NOMO-1 (cell line): ENCODE data around the gene CHRNA7.

Experiments used
- DNase-seq, 2 experiments: peaks; one replicate each; lab custom pipeline; 2025; ENCODE audit not compliant: unreplicated experiment in 2 of 2; lab: John Stamatoyannopoulos, UW

CHRNA7 gene

GRCh38 chr15:32067115-32067514 lies 36.8 kb downstream of the CHRNA7 start:
- no peak for DNase-seq

- no peak for DNase-seq
Observed at GRCh38 chr15:32089851-32090359, 59.6 kb downstream of the CHRNA7 start.

- no peak for DNase-seq
Observed at GRCh38 chr15:32091505-32092380, 61.4 kb downstream of the CHRNA7 start.

- DNase-seq, result no peak
Observed at GRCh38 chr15:32096213-32096612, 65.9 kb downstream of the CHRNA7 start.

GRCh38 chr15:32096916-32097617 lies 66.8 kb downstream of the CHRNA7 start:
- DNase-seq, result no peak

- no peak for DNase-seq
Observed at GRCh38 chr15:32098033-32098432, 67.7 kb downstream of the CHRNA7 start.

GRCh38 chr15:32099097-32099785 lies 68.9 kb downstream of the CHRNA7 start:
- no peak for DNase-seq

GRCh38 chr15:32099956-32100684 lies 69.8 kb downstream of the CHRNA7 start:
- DNase-seq, result no peak

- no peak for DNase-seq
Observed at GRCh38 chr15:32104061-32104995, 74.0 kb downstream of the CHRNA7 start.

GRCh38 chr15:32105258-32106241 lies 75.2 kb downstream of the CHRNA7 start:
- no peak for DNase-seq

GRCh38 chr15:32106401-32107381 lies 76.4 kb downstream of the CHRNA7 start:
- no peak for DNase-seq

- DNase-seq, result no peak
Observed at GRCh38 chr15:32107477-32108080, 77.3 kb downstream of the CHRNA7 start.

GRCh38 chr15:32108661-32109060 lies 78.3 kb downstream of the CHRNA7 start:
- no peak for DNase-seq

GRCh38 chr15:32112101-32112500 lies 81.8 kb downstream of the CHRNA7 start:
- no peak for DNase-seq

GRCh38 chr15:32113224-32113623 lies 82.9 kb downstream of the CHRNA7 start:
- DNase-seq, result no peak

- no peak for DNase-seq
Observed at GRCh38 chr15:32117122-32117521, 86.8 kb downstream of the CHRNA7 start.

GRCh38 chr15:32119286-32119685 lies 89.0 kb downstream of the CHRNA7 start:
- no peak for DNase-seq
